Transverse colon (tissue), 4 donors: Measurements from ENCODE around the gene P4HTM.

Experiments used
- CTCF ChIP-seq, 5 experiments: fragments of 200-600 bp in 3 of 5; fragments of 450-650 bp in 2 of 5; sonication (generic) in 3 of 5; IDR thresholded peaks; 1 replicate in 2 of 5; 2 replicates in 3 of 5; pipeline ENCODE4 v1.5.1; 2016 to 2017; ENCODE audit warnings: antibody characterized with exemption in 5 of 5, inconsistent platforms in 3 of 5, mild to moderate bottlenecking in 2 of 5, moderate library complexity in 1 of 5
- EP300 ChIP-seq: sonication (generic); formaldehyde crosslinking; IDR thresholded peaks from one replicate; pipeline ENCODE4 v1.6.1; 2017; ENCODE audit warnings: antibody characterized with exemption, low read depth
- POLR2A ChIP-seq: fragments of 450-650 bp; IDR thresholded peaks from one replicate; pipeline ENCODE4 v1.6.1; 2016; ENCODE audit warnings: antibody characterized with exemption, mild to moderate bottlenecking, moderate library complexity
- POLR2AphosphoS5 ChIP-seq, 3 donors: sonication (generic); formaldehyde crosslinking; IDR thresholded peaks; one replicate each; pipeline ENCODE4 v1.6.1; 2016; ENCODE audit warnings: antibody characterized with exemption in 3 of 3

DNA sequence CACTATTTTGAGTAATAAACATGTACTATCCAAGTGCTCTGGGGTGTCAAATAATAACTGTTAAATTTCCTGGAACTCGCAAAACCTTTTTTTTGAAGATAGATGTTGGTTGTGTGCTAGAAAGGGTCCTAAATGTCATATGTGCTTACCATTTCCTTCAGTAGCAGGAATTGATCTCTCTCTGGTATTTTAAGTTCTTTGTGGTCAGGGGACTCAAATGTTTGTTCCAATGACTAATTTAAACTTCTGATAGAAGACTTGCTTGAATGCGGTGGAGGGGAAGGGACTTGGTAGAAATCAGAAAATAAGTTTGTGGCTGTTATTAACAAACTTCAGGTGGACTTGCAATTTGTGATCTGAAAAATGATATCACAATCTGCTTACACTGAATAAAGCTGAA, 44.6 kb upstream of the P4HTM start:
- TF ChIP-seq POLR2A (no peak), CTCF (IDR thresholded peaks at IDR 0.05) (no peak), POLR2AphosphoS5 (IDR thresholded peaks at IDR 0.05) (no peak), EP300 (no peak)
